Thyroid gland (tissue), 4 donors: ENCODE measurements around the gene HSD3B7.

ENCODE experiments used
- POLR2A ChIP-seq, 2 donors: fragments of 450-650 bp; IDR thresholded peaks; one replicate each; pipeline ENCODE4 v1.6.1; 2017; ENCODE audit warnings: antibody characterized with exemption in 2 of 2, mild to moderate bottlenecking in 2 of 2, moderate library complexity in 1 of 2
- TF ChIP-seq, protein P1 (sequence below), 6 experiments: fragments of 200-600 bp in 3 of 6; fragments of 450-650 bp in 3 of 6; sonication (generic) in 3 of 6; IDR thresholded peaks; one replicate each; pipeline ENCODE4 v1.5.1; 2016 to 2019; ENCODE audit warnings: antibody characterized with exemption in 6 of 6, mild to moderate bottlenecking in 2 of 6, inconsistent platforms in 1 of 6, moderate library complexity in 1 of 6

DNA sequence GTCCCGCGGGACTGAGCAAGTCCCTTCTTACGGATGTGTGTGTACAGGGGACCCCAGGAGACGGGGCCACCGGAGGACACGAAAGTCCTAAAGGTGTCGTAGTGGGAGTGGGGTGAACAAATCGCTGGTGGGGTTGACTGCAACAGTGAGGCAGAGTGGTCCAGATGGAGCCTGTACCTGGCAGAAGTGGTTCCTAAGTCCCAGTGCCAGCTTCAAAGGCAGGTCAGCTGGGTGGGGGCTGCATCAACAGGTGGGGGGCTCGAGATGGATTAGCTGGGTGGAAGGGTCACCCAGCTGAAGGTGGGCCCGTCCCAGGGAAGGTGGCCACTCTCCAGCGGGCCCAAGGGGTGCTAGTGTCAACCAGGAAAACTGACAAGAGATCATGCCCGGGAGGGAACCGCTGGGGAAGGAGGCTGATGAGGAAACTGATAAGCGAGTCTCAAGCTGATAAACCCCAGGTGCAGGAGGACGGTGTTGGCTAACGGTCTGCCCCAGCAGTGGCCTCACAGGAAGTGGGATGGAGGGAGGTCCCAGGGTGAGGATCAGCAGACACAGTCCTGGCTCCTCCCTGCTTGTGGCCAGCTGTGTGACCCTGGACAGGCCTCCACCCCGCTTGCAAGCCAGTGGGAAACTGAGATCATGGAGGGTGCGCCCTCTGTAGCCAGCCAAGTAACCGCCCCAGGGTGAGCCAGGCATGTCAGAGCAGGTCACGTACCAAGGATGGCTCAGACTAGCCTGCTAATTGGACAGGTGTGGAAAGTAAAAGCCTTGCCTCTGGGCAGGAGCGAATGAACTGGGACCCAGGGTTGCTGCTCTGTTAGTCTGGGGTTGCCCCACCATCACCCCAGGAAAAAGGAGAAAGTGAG is 35.1 kb upstream of the HSD3B7 start:
- peak in 1 of 2 donors; percentile 51 for TF ChIP-seq POLR2A (IDR thresholded peaks at IDR 0.05)
- TF ChIP-seq, protein P1, sequence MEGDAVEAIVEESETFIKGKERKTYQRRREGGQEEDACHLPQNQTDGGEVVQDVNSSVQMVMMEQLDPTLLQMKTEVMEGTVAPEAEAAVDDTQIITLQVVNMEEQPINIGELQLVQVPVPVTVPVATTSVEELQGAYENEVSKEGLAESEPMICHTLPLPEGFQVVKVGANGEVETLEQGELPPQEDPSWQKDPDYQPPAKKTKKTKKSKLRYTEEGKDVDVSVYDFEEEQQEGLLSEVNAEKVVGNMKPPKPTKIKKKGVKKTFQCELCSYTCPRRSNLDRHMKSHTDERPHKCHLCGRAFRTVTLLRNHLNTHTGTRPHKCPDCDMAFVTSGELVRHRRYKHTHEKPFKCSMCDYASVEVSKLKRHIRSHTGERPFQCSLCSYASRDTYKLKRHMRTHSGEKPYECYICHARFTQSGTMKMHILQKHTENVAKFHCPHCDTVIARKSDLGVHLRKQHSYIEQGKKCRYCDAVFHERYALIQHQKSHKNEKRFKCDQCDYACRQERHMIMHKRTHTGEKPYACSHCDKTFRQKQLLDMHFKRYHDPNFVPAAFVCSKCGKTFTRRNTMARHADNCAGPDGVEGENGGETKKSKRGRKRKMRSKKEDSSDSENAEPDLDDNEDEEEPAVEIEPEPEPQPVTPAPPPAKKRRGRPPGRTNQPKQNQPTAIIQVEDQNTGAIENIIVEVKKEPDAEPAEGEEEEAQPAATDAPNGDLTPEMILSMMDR (IDR thresholded peaks at IDR 0.05), result no peak
